HG03460 (cell line): ENCODE measurements around the gene FARP2.
"Not testable (repeated sequence)": the region's sequence is repeated elsewhere in the genome, so short reads cannot be mapped to it uniquely, and the experiment has no call there.

ENCODE experiments used
- ATAC-seq: cut with Tn5 transposase; IDR thresholded peaks from one replicate; pipeline ENCODE4 v1.9.1; 2021; ENCODE audit not compliant: unreplicated experiment

The FARP2 gene

GRCh38 chr2:241359481-241360045 is 3.5 kb downstream of the FARP2 start:
- ATAC-seq: no peak

GRCh38 chr2:241363426-241363825 is 7.3 kb downstream of the FARP2 start:
- ATAC-seq: no peak

- no peak for ATAC-seq
Measured at GRCh38 chr2:241364781-241365180, 8.7 kb downstream of the FARP2 start.

GRCh38 chr2:241366678-241367077 is 10.6 kb downstream of the FARP2 start:
- ATAC-seq: no peak

GRCh38 chr2:241368643-241369042 is 12.6 kb downstream of the FARP2 start:
- ATAC-seq: no peak

GRCh38 chr2:241372361-241372992 is 16.4 kb downstream of the FARP2 start:
- ATAC-seq: no peak

GRCh38 chr2:241373446-241373845 is 17.4 kb downstream of the FARP2 start:
- ATAC-seq: no peak

- not testable (repeated sequence) for ATAC-seq
Measured at GRCh38 chr2:241373906-241374305, 17.8 kb downstream of the FARP2 start.

GRCh38 chr2:241375300-241375699 is 19.2 kb downstream of the FARP2 start:
- no peak for ATAC-seq

- ATAC-seq: no peak
Measured at GRCh38 chr2:241376808-241377207, 20.7 kb downstream of the FARP2 start.

- ATAC-seq: no peak
Measured at GRCh38 chr2:241378816-241379215, 22.7 kb downstream of the FARP2 start.

- ATAC-seq: no peak
Measured at GRCh38 chr2:241379481-241380480, 23.7 kb downstream of the FARP2 start.

GRCh38 chr2:241381872-241382271 is 25.8 kb downstream of the FARP2 start:
- ATAC-seq: no peak

- not testable (repeated sequence) for ATAC-seq
Measured at GRCh38 chr2:241385450-241385849, 29.4 kb downstream of the FARP2 start.

GRCh38 chr2:241386519-241386918 is 30.4 kb downstream of the FARP2 start:
- no peak for ATAC-seq

- no peak for ATAC-seq
Measured at GRCh38 chr2:241389697-241390096, 33.6 kb downstream of the FARP2 start.

GRCh38 chr2:241390301-241391206 is 34.5 kb downstream of the FARP2 start:
- peak; percentile 67 for ATAC-seq

GRCh38 chr2:241391892-241392665 is 36.0 kb downstream of the FARP2 start:
- ATAC-seq: no peak

GRCh38 chr2:241392753-241393152 is 36.7 kb downstream of the FARP2 start:
- not testable (repeated sequence) for ATAC-seq
